Epithelial cell of esophagus (primary cell): ENCODE measurements around the gene GINS3.
A peak's percentile ranks its signal among the peaks of the same experiment; 100 is the strongest.

ENCODE experiments used
- DNase-seq: peaks from one replicate; pipeline ENCODE4 v3.0.0; 2010; ENCODE audit warnings: low read depth
- H3K4me3 ChIP-seq: 2 replicates; pipeline ENCODE4 v1.5.1; 2011; ENCODE audit warnings: mild to moderate bottlenecking, low read length, control low read depth
- CTCF ChIP-seq: IDR thresholded peaks from 2 replicates; pipeline ENCODE4 v1.5.1; 2011; ENCODE audit warnings: low read depth, mild to moderate bottlenecking, low read length, control low read depth, inconsistent platforms; ENCODE audit not compliant: insufficient read depth; ENCODE audit errors: missing control alignments

Gene GINS3

GRCh38 chr16:58449768-58450167 lies 57.5 kb downstream of the GINS3 start:
- DNase-seq, result no peak
- TF ChIP-seq CTCF, result no peak
- no peak overlapping the region for H3K4me3 ChIP-seq

GRCh38 chr16:58450590-58450989 lies 58.3 kb downstream of the GINS3 start:
- TF ChIP-seq CTCF, result no peak
- no peak overlapping the region for H3K4me3 ChIP-seq
- no peak for DNase-seq

GRCh38 chr16:58451265-58451689 lies 59.0 kb downstream of the GINS3 start:
- no peak for TF ChIP-seq CTCF
- H3K4me3 ChIP-seq, result no peak overlapping the region
- DNase-seq, result no peak

- no peak overlapping the region for H3K4me3 ChIP-seq
- peak; percentile 52 for DNase-seq
- no peak for TF ChIP-seq CTCF
Measured at GRCh38 chr16:58451945-58452401, 59.7 kb downstream of the GINS3 start.

- TF ChIP-seq CTCF, result no peak
- no peak overlapping the region for H3K4me3 ChIP-seq
- no peak for DNase-seq
Measured at GRCh38 chr16:58452640-58453039, 60.4 kb downstream of the GINS3 start.

GRCh38 chr16:58454178-58454577 lies 61.9 kb downstream of the GINS3 start:
- no peak for DNase-seq
- no peak overlapping the region for H3K4me3 ChIP-seq
- no peak for TF ChIP-seq CTCF

GRCh38 chr16:58454856-58455255 lies 62.6 kb downstream of the GINS3 start:
- no peak for TF ChIP-seq CTCF
- H3K4me3 ChIP-seq, result no peak overlapping the region
- DNase-seq, result no peak
